B cell (primary cell): Measurements from ENCODE around the gene SLC48A1. TPM values are rescaled to one million over a fixed set of nuclear protein-coding genes. Genes with fewer than 3 reads are reported as not detected.

Source experiments
- ATAC-seq: fragments of 200-7000 bp; cut with Tn5 transposase; one replicate; pipeline ENCODE4 v1.10.0; 2021; ENCODE audit warnings: low read depth, mild to moderate bottlenecking, moderate number of reproducible peaks, moderate library complexity
- CTCF ChIA-PET: fragments of 350-600 bp; sonication (Branson Sonifier 250); formaldehyde crosslinking; loops from one replicate; lab custom pipeline; 2021; ENCODE audit warnings: antibody characterized with exemption, inconsistent platforms; lab: Charles Lee
- POLR2A ChIA-PET: fragments of 350-600 bp; sonication (Branson Sonifier 250); formaldehyde crosslinking; loops from one replicate; lab custom pipeline; 2021; ENCODE audit warnings: antibody characterized with exemption; lab: Charles Lee
- DNase-seq: peaks from one replicate; pipeline ENCODE4 v3.0.0; 2013
- H2AFZ ChIP-seq: 2 replicates; pipeline ENCODE4 v1.6.1; 2012; ENCODE audit warnings: mild to moderate bottlenecking, low read depth, low read length; ENCODE audit not compliant: insufficient read depth, poor library complexity, severe bottlenecking
- H3K27ac ChIP-seq, 2 donors: 1 replicate in 1 of 2; 2 replicates in 1 of 2; pipeline ENCODE4 v1.5.1; 2012 to 2013; ENCODE audit warnings: low read length in 2 of 2, mild to moderate bottlenecking in 2 of 2, moderate library complexity in 1 of 2
- H3K27me3 ChIP-seq, 4 experiments: fragments of 200-600 bp in 1 of 4; sonication (generic) in 1 of 4; replicated peaks in 1 of 4; 1 replicate in 2 of 4; 2 replicates in 2 of 4; pipeline versions ENCODE4 v1.6.1 to v1.7.0; 2013 to 2016; ENCODE audit warnings: low read length in 3 of 4, mild to moderate bottlenecking in 2 of 4, mixed read lengths in 1 of 4, moderate library complexity in 1 of 4; ENCODE audit not compliant: insufficient read depth in 4 of 4, control insufficient read depth in 3 of 4; ENCODE audit errors: control extremely low read depth in 1 of 4
- H3K36me3 ChIP-seq, 2 experiments: replicated peaks in 1 of 2; 1 replicate in 1 of 2; 2 replicates in 1 of 2; pipeline versions ENCODE4 v1.6.1 to v1.7.1; 2013; ENCODE audit warnings: low read length in 1 of 2; ENCODE audit not compliant: insufficient read depth in 2 of 2, control insufficient read depth in 1 of 2; ENCODE audit errors: control extremely low read depth in 1 of 2, extremely low read depth in 1 of 2
- H3K4me1 ChIP-seq, 2 donors: fragments of 200-600 bp in 1 of 2; sonication (generic) in 1 of 2; 1 replicate in 1 of 2; 2 replicates in 1 of 2; pipeline versions ENCODE4 v1.5.1 to v1.6.1; 2013 to 2017; ENCODE audit warnings: low read length in 2 of 2; ENCODE audit not compliant: control insufficient read depth in 2 of 2, insufficient read depth in 2 of 2
- H3K4me2 ChIP-seq: replicated peaks from 2 replicates; pipeline ENCODE3; 2012; ENCODE audit warnings: mild to moderate bottlenecking, low read depth, low read length; ENCODE audit not compliant: poor library complexity, severe bottlenecking
- H3K4me3 ChIP-seq, 5 experiments: fragments of 200-600 bp in 1 of 5; sonication (generic) in 1 of 5; 1 replicate in 3 of 5; 2 replicates in 2 of 5; pipeline versions ENCODE4 v1.5.1 to v1.7.0; 2011 to 2016; ENCODE audit warnings: low read length in 4 of 5, mild to moderate bottlenecking in 4 of 5, low read depth in 2 of 5, control low read depth in 1 of 5, moderate library complexity in 1 of 5; ENCODE audit not compliant: insufficient read depth in 1 of 5; ENCODE audit errors: control extremely low read depth in 1 of 5, extremely low read depth in 1 of 5
- H3K79me2 ChIP-seq: fragments of 200-600 bp; sonication (generic); one replicate; pipeline ENCODE4 v1.6.0; 2016; ENCODE audit warnings: low read length; ENCODE audit not compliant: control insufficient read depth, insufficient read depth
- H3K9ac ChIP-seq: fragments of 200-600 bp; sonication (generic); 2 replicates; pipeline ENCODE4 v1.6.1; 2017; ENCODE audit warnings: mild to moderate bottlenecking, low read length, moderate library complexity
- H3K9me3 ChIP-seq, 3 donors: one replicate each; pipeline versions ENCODE4 v1.6.1 to v1.7.1; 2013; ENCODE audit warnings: low read length in 2 of 3; ENCODE audit not compliant: control insufficient read depth in 2 of 3, insufficient read depth in 1 of 3; ENCODE audit errors: control extremely low read depth in 1 of 3
- H4K20me1 ChIP-seq: 2 replicates; pipeline ENCODE4 v1.6.0; 2012; ENCODE audit warnings: mild to moderate bottlenecking, low read length; ENCODE audit not compliant: insufficient read depth, control insufficient read depth, poor library complexity, severe bottlenecking
- H3K27ac Mint-ChIP-seq: one replicate; pipeline ENCODE4 v1.8.0; 2021; ENCODE audit warnings: mixed read lengths
- H3K27me3 Mint-ChIP-seq: one replicate; pipeline ENCODE4 v1.8.0; 2021; ENCODE audit warnings: mixed read lengths
- H3K4me1 Mint-ChIP-seq: one replicate; pipeline ENCODE4 v1.8.0; 2021; ENCODE audit warnings: mixed read lengths
- H3K4me3 Mint-ChIP-seq: one replicate; pipeline ENCODE4 v1.8.0; 2021; ENCODE audit warnings: mixed read lengths
- H3K9me3 Mint-ChIP-seq: one replicate; pipeline ENCODE4 v1.8.0; 2022; ENCODE audit warnings: mixed read lengths; ENCODE audit not compliant: insufficient read depth
- EZH2 ChIP-seq: IDR thresholded peaks from 2 replicates; pipeline ENCODE4 v1.6.1; 2012; ENCODE audit warnings: borderline replicate concordance, low read depth, mild to moderate bottlenecking, moderate library complexity, low read length; ENCODE audit not compliant: insufficient read depth, poor library complexity, severe bottlenecking
- whole genome bisulfite sequencing: methylation state at CpG from one replicate; pipeline ENCODE4 v1.1.5; 2013; ENCODE audit warnings: missing lambda C conversion rate; ENCODE audit not compliant: insufficient coverage; 5-methylcytosine and 5-hydroxymethylcytosine counted together
- intact Hi-C: fragments of 100-400 bp; cut with micrococcal nuclease; formaldehyde crosslinking; loops from one replicate; pipeline ENCODE4 v1.10.0; 2022
- polyA plus RNA-seq: library from polyadenylated mRNA; depleted of rRNA; stranded (reverse); fragments of >200 nt; gene quantifications from 2 replicates; pipeline ENCODE4 v1.2.3, GENCODE V29; 2012
- total RNA-seq, 2 donors: library from RNA; stranded (reverse); fragments of 120-200 nt in 1 of 2; gene quantifications; 1 replicate in 1 of 2; 2 replicates in 1 of 2; pipeline versions ENCODE4 v1.2.3 to v1.2.4, GENCODE V29; 2013 to 2022
- TF ChIP-seq, protein P1 (sequence below): fragments of 200-600 bp; IDR thresholded peaks from one replicate; pipeline ENCODE4 v1.8.0; 2022; ENCODE audit warnings: antibody characterized with exemption, mild to moderate bottlenecking

SLC48A1 gene
- total and polyA plus RNA-seq, 2 donors (not counting 1 experiment from before 2014, with no cell fraction given) = 8.0 to 20.0 TPM

- 94% methylated on average over 3 of the region's 3 CpGs for WGBS
- TF ChIP-seq, protein P1, sequence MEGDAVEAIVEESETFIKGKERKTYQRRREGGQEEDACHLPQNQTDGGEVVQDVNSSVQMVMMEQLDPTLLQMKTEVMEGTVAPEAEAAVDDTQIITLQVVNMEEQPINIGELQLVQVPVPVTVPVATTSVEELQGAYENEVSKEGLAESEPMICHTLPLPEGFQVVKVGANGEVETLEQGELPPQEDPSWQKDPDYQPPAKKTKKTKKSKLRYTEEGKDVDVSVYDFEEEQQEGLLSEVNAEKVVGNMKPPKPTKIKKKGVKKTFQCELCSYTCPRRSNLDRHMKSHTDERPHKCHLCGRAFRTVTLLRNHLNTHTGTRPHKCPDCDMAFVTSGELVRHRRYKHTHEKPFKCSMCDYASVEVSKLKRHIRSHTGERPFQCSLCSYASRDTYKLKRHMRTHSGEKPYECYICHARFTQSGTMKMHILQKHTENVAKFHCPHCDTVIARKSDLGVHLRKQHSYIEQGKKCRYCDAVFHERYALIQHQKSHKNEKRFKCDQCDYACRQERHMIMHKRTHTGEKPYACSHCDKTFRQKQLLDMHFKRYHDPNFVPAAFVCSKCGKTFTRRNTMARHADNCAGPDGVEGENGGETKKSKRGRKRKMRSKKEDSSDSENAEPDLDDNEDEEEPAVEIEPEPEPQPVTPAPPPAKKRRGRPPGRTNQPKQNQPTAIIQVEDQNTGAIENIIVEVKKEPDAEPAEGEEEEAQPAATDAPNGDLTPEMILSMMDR = no peak
- no peak for TF ChIP-seq EZH2
These were observed 43.8 kb upstream of the SLC48A1 start for GRCh38 chr12:47729233-47729632.

DNA sequence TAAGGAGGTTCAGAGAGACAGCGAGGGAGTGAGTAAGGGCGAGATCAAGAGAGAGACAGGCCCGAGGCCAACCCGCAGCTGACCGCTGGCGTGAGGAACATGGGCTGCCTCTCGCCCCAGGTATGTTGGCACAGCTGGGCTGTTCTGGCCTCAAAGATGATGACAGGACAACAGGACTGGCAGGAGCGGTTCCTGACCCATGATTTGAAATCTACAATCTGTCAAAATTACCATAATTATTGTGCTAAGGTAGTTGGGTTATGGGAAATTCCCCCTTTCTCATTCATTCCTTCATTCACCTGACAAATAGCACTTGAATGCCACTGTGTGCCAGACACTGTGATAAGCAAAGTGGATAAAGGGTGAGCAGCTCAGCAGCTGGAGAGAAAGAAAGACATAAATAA is 42.7 kb upstream of the SLC48A1 start:
- Histone ChIP-seq H2AFZ (no peak overlapping the region), H3K27me3 (no peaks in the 10 kb centered on the region), H3K79me2 (no peaks in the 10 kb centered on the region), H3K4me2 (no peak overlapping the region), H3K4me1 (peaks cover 9 to 17% of the 10 kb centered on the region in 2 donors), H3K36me3 (peaks cover 0 to under 1% of the 10 kb centered on the region in 2 experiments), H3K27ac (no peak overlapping the region), H3K9me3 (no peaks in the 10 kb centered on the region), H3K4me3 (no peak overlapping the region), H4K20me1 (no peaks in the 10 kb centered on the region), H3K9ac (no peak overlapping the region)
- TF ChIP-seq, protein P1 = no peak
- TF ChIP-seq EZH2 = no peak
- H3K27ac Mint-ChIP-seq = no peak overlapping the region
- no peak overlapping the region for H3K4me3 Mint-ChIP-seq
- intact Hi-C loops = no loop called here
- CTCF ChIA-PET = interaction anchor here (0.7 to 11.6 kb wide), 5 partner anchors 12 to 37 kb away, joined by 3 to 130 read pairs (median 3); no protein-coding TSS in a partner anchor
- no peak for ATAC-seq
- H3K9me3 Mint-ChIP-seq = no peaks in the 10 kb centered on the region
- H3K4me1 Mint-ChIP-seq = peaks cover 15% of the 10 kb centered on the region
- no peak for DNase-seq
- H3K27me3 Mint-ChIP-seq = no peaks in the 10 kb centered on the region
- WGBS = 100% methylated on average over 2 of the region's 8 CpGs
- POLR2A ChIA-PET = no interaction called here

More at GRCh38 chr12:47729233-47729632, 43.8 kb upstream of the SLC48A1 start:
- Mint-ChIP-seq H3K4me1 (peaks cover 19% of the 10 kb centered on the region), H3K27ac (no peak overlapping the region), H3K9me3 (no peaks in the 10 kb centered on the region), H3K27me3 (no peaks in the 10 kb centered on the region), H3K4me3 (no peak overlapping the region)
- intact Hi-C loops = no loop called here
- Histone ChIP-seq H3K27ac (no peak overlapping the region), H3K4me2 (no peak overlapping the region), H3K79me2 (no peaks in the 10 kb centered on the region), H3K4me1 (peaks cover 9 to 17% of the 10 kb centered on the region in 2 donors), H3K9ac (no peak overlapping the region), H3K4me3 (no peak overlapping the region), H3K36me3 (peaks cover 0 to 5% of the 10 kb centered on the region in 2 experiments), H3K9me3 (no peaks in the 10 kb centered on the region), H2AFZ (no peak overlapping the region), H3K27me3 (no peaks in the 10 kb centered on the region), H4K20me1 (no peaks in the 10 kb centered on the region)
- no peak for ATAC-seq
- ChIA-PET CTCF (interaction anchor here (11.6 kb wide), 1 partner anchor 13 kb away, joined by 130 read pairs; no protein-coding TSS in a partner anchor), POLR2A (no interaction called here)
- DNase-seq = no peak
